HG03139 (cell line): ENCODE data around the gene PTPRO.
"Not testable (repeated sequence)": the region's sequence is repeated elsewhere in the genome, so short reads cannot be mapped to it uniquely, and the experiment has no call there.

ENCODE experiments used
- ATAC-seq: cut with Tn5 transposase; IDR thresholded peaks from one replicate; pipeline ENCODE4 v1.9.1; 2021; ENCODE audit not compliant: unreplicated experiment

The PTPRO gene

GRCh38 chr12:15599266-15600037 is 277.1 kb downstream of the PTPRO start:
- ATAC-seq = no peak

DNA sequence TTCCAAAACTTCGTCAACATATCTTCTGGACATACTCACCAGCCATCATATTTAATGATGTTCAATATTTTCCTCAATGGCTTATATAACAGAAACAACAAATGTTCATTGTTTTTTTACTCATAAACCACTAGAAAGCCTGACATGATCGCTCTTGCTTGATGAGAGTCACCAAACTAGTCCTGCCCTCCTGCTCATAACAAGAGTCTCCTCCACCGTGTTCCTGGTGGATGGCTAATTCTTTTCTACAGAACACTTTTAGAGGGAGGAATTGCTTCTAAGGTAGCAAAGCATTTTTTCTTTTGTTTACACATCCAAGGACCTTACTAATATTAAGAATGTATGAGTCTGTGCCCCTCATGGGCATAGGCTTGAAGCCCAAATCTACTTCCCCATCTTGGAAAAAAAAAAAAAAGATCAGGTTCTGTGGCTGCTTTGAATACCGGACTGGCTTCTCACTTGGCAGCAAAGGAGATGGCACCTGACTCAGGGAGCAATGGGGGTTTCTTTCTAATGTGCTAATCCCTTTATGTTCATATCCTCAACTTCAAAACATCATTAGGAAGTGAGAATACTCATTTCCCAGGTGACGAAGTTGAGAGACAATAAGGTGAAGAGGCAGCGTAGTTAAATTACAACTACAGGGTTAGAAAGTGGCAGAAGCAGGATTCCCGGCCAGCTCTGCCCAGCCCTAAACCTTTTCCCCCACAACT is 278.1 kb downstream of the PTPRO start:
- ATAC-seq = no peak

GRCh38 chr12:15601210-15601800 is 279.0 kb downstream of the PTPRO start:
- no peak for ATAC-seq

DNA sequence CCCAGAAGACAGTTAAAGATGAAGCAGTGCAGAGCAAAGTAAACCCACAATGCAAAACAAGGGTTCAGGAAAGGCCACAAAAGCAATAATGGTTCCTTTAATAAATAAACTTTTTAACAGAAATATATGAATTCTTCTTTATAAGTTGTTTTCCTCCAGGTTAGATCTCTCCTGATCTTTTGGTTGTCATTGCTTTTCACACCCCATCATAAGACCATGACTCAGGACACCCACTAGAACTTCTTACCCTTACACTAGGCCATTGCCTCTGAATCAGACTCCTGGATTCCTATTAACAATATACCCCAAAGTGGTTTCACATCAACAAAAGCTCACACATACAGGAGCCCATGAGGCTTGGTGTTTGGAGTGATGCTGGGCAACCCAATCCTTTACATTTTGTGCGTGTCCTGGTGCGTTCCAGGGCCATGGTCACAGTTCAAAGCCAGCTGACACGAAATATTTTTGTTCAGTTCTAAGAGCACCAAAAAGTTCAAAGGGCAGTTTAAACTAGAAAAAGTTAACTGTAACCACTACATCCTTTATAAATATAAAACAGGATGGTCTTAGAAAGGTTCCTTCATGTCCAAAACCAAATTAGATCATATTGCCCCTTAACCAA is 279.9 kb downstream of the PTPRO start:
- no peak for ATAC-seq

DNA sequence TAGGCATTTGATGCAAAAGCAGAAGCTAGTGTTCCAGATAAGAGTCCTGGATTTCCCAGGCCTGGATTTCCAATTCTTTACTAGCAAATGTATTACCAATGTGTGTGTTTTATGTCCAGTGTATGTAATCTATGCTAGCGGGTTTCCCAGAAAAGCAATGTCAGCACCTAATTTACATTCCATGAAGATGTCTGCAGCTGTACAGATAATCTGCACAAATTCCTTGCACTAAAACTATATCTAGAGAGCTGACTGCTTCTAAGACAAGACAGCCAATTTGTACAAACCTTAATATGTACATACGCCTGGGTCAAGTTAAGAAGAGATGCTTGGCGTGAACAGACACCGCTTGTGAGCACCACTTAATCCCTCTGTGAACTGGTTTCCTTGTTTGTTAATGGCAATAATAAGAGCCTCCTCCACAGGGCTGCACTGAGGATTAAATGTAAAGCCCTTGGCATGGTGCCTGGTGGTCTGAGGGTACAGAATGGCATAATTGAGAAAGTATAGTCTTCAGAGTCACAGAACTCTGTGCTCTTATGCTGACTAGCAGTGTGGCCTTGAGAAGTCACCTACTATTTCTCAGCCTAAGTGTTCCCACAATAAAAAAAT is 281.3 kb downstream of the PTPRO start:
- ATAC-seq = no peak

DNA sequence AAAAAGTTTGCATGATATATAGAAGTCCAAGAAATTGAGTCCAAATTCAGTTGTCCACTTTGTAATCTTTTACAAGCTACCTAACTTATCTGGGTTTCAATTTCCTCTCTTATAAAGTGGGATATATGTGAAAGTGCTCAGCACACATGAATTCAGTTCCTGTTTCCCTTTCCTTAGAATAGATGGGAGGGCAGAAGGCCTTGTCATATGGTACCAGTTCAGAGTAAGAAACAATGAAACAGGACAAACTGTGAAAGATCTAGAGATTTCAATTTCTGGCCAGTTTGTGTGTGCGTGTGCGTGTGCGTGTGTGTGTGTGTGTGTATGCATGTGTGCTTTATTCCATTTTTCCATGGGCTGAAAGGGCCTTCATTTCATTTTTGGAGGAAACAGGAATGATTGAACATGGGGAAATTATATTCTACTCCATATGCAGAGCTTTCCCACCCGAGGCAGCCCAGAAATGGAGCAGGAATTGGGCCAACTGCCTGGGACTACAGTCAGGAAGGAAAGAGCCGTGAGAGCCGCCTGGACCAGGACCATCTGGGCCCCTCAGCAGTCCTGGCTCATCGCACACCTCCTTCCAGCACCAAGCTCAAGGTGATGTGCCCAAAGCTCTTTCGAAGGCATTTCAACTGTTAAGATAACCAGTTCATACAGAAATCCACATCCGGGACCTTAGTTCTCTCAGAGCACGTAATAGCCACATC is 283.7 kb downstream of the PTPRO start:
- no peak for ATAC-seq

GRCh38 chr12:15608406-15608805 is 286.1 kb downstream of the PTPRO start:
- ATAC-seq = no peak

- no peak for ATAC-seq
Measured at GRCh38 chr12:15608941-15609340, 286.6 kb downstream of the PTPRO start.

GRCh38 chr12:15613981-15614380 is 291.7 kb downstream of the PTPRO start:
- no peak for ATAC-seq

DNA sequence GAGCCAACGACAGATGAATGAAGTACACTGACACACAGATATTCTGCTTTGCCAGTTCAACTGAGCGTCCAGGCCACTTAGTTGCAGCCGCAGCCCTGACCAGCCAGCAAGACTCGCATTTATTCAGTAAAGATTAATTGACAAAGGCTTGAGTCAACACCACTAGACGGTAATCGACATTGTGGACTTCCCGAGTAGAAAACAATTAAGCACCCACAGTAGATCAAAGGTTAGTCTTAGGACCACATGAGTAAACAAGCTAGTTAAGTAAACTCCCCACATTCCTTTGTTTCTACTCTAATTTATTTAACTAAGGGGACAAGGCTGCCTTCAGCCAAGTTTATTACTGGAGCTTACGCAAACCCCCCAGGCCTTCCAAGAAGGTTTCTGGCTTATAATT is 294.2 kb downstream of the PTPRO start:
- not testable (repeated sequence) for ATAC-seq

DNA sequence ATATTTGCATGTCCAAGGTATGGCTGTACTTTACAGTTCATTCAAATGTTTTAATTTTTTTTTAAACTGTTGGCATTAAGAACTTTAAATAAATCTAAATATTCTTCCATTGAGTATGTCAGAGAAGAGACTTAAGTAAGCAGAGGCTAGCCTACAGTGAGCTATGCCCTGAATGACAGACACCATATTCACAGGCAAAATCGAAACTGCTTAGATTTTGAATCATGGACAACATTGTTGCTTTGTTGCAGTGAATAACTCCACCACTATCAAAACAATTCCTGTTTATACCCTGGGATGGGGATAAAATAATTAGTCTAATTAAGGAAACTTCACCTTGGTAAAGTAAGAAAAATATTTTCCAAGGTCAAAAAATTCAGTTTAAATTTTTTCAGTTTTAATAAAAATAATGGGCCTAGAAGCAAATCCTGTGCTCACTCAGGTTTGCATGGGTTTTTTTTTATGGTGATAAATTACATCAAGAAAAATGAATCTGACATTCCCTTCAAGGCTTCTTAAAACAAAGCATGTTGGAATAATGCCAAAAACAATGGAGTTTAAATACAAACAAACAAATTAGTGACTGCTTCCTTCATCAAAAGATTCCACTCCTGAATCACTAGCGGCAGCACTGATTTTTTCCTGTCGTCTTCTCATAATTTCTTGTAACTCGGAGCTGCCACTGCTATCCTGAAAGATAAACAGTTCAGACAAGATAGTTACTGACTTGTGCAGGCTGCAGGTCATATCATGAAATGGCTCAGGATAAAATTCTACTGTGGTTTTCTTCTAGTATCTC is 298.6 kb downstream of the PTPRO start:
- no peak for ATAC-seq

DNA sequence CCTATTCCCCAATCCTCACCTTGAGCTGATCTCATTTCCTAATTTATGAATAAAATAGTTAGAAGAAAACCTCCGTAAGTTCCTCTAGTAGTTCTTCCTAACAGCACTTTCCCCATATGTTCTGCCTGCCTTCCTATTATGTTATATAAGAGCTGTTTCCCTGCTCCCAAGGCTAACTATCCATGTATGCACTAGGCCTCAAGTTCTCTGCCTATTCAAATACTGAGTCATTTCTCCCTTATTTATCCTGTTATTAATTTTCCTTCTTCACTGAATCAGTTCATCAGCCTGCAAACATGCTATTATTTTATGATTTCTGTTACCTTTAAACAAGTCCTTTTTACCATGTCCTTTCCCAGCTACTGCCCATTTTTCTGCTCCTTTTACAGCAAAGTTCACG is 302.8 kb downstream of the PTPRO start:
- no peak for ATAC-seq

- no peak for ATAC-seq
Measured at GRCh38 chr12:15627995-15628945, 306.0 kb downstream of the PTPRO start.

GRCh38 chr12:15629108-15629507 is 306.8 kb downstream of the PTPRO start:
- no peak for ATAC-seq

- ATAC-seq = no peak
Measured at GRCh38 chr12:15629761-15630160, 307.5 kb downstream of the PTPRO start.

DNA sequence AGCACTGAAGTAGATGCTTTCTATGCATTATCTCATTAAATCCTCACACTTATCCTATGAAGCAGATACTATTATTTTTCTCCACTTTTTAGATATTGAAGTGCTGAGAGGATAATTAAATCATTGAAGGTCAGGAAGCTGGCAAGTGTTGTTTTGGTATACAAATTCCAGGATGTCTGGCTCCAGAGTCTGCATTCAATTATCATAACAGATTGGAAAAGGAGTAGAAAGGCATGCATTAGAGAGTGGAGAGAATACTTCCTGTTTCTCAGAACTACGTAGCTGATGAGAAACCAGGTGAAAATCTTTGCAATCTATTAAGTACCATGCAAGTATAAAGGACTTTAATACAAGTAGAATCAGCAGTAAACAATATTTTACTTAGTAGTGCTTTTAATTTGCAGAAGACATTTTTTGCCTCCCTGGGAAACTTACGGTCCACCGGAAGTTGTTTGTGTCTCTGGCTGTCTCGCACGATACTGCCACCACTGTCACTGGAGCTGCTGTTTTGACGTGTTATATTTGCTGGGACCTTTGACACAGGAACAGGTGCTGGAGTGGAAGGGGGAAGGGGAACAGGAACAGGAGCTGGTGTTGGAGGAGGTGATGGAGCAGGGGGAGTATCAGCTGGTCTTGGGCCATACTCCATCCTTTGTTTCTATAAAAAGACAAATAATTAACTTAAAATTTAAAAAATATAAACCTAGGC is 308.9 kb downstream of the PTPRO start:
- ATAC-seq = no peak

GRCh38 chr12:15632708-15633107 is 310.4 kb downstream of the PTPRO start:
- no peak for ATAC-seq

GRCh38 chr12:15633201-15633600 is 310.9 kb downstream of the PTPRO start:
- no peak for ATAC-seq
